Measurements from ENCODE around the gene NDUFB1.

The NDUFB1 gene

GRCh38 chr14:92093320-92093719, 28.2 kb downstream of the NDUFB1 start:
- no peak for DNase-seq

DNA sequence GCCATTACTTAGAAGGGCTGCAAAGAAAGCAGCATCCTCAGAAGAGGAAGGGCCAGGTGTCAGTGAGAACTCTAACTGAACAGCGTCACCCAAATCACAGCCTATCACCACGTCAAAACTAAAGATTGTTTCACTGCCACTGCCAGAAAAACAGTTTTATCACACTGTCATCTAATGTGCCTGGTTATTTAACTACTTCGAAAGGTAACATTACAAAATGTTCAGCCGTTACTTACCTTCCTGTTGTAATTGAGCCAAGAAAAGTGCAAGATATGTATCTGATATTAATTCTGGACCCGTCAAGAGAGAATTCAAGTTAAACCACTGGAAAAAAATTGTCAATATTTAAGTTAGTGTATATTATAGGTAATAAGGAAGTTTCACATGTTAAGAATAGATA, 33.0 kb downstream of the NDUFB1 start:
- no peak for DNase-seq

- no peak for DNase-seq
Measured at GRCh38 chr14:92074555-92074954, 47.0 kb downstream of the NDUFB1 start.
